HG02884 (cell line): ENCODE results near the gene PLK5.

Experiments
- ATAC-seq: cut with Tn5 transposase; IDR thresholded peaks from one replicate; pipeline ENCODE4 v1.9.1; 2021; ENCODE audit warnings: mild to moderate bottlenecking, moderate library complexity; ENCODE audit not compliant: unreplicated experiment

Gene PLK5

DNA sequence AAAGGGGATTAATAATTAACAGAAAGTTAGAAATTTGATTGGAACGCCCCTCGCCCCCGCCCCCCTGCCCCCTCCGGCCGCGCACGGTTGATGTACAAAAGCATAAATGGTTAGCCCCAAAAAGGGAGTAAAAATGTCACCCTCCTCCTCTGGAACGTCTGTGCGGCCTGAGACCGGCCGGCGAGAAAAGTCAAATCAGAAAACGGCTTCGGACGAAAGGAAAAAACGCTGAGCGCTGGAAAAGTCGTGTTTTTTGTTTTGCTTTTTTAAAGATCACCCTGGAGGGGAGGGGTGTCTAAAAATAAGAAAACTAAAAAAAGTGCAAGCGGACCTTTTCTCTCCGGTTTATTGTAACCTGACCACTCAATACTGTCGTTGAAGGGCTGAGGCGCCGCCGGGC, 31.1 kb downstream of the PLK5 start:
- no peak for ATAC-seq

DNA sequence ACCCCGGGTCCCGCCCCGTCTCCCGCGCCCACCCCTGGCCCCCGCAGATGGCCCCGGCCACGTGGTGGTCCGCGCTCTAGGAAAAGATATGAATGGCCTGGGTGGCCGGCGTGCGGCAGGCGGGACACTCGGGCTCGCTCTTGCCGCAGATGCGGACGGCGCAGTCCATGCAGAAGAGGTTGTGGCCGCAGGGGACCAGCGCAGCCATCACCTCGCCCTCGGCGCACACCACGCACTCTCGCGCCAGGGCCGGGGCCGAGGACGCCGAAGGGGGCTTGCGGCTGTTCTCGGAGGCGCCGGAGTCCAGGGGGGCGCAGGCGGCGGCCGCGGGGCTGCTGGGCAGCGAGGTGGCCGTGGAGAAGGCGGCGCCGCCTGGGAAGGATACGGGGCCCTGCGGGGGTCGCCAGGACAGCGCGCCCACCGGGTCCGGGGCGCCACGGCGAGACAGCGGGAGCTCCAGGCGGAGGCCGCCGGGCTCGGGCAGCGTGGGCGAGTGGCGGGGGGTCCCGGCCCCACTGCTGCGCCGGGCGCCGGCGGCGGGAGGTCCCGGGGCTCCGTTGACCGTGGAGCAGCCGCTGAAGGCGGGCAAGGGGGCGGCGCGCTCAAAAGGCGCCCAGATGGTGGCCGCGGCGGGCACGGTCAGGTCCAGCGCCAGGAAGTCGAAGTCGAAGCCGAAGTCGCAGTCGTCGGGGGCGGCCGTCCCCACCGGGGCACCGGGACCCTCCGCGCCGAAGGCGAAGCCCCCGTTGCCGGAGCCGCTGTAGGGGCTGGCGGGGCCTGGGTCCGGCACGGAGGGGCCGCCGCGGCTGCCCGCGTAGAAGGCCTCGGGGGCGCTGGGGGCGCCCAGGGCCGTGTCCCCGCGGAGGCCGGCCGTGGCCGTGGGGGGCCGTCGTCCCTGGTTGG, 31.9 kb downstream of the PLK5 start:
- ATAC-seq, result no peak

DNA sequence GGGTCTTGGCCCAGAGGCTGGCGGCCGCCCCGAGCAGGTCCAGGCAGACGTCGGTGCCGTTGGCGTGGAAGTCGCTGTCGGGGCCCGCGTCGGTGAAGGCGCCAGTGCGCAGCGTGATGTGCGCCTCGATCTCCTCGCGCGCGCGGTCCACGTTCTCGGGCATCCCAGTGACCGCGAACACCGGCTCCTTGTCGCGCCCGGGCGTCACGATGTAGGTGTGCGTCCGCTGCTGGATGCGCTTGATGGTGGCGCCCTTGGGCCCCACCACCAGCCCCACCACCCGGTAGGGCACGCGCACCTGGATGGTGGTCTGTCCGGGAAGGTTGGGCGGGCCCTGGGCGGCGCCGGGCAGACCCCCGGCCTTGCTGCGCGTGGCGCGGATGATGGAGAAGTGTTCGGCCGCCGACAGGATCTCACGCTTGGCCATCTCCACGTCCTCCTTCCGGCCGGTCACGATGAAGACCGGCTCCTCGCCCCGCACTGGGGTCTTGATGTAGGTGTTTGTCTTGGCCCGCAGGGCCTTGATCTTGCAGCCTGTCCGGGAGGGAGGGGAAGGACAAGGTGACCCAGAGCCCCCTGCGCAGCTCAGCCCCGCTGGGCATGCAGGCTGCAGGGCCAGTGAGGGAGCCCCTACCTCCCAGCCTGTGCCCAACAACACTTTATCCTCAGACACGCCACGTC, 32.7 kb downstream of the PLK5 start:
- ATAC-seq, result no peak

DNA sequence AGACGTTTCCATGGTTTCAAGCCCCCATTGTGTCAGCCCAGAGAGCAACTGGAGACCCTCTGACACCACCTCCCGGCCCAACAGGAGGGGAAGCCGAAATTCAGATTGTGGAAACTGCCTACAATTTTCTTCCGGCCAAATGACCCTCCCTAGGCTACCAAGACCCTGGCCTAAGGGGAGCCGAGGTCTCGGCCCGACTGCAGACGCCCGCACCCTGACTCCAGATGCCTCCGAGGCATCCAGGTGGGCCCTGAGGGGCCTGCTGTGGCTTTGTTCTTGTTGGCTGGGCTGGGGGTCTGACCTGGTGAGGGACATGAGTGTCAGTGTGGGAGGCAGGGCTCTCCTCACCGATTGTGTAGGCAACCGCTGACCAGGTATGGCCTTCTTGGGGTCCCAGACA, 34.7 kb downstream of the PLK5 start:
- no peak for ATAC-seq

DNA sequence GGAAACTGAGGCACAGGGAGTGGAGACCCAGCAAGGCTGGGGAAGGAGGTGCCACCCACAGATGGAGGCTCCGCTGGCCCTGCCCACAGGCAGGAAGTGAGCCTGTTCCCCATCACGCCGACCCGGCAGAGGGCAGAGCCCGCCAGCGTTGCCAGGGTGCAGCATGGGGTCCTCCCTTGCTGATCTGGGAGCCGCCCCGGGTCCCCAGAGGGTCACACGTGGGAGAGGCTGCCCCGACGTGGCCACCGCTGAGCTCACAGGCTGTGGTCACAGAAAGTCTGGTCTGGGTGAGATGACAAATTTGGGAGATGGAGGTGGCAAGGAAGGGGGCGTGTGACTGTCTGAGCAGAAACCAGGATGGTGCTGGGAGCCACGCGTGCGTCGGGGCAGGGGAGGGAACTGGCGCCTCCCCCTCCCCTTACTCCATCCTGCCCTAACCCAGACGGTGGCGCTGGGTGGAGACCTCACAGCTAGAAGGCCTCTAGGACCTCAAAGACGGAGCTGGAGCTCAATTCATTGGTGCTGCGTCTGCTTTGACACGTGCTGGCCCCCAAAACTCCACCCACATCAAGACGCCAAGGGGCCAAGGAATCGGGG, 36.5 kb downstream of the PLK5 start:
- no peak for ATAC-seq

DNA sequence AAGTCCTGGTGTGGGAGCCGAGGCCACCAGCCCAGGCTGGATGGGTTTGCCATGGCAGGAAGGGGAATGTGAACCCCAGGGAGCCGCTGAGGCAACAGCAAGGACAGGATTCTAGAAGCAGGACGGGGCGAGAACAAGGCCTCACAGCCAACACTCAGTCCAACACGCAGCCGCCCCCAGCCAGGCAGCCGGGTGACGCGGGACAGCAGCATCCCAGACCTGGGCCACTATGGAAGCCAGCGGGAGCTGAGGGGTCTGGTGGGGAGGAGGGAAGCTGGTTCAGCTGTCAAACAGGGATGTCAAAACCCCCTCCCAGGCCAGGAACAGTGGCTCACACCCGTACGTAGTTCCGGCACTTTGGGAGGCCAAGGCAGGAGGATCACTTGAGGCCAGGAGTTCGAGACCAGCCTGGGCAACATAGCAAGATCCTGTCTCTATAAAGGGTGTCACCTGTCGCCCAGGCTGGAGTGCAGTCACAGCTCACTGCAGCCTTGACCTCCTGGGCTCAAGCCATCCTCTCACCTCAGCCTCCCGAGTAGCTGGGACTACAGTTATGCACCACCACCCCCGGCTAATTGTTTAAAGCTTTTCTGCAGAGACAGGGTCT, 37.5 kb downstream of the PLK5 start:
- ATAC-seq, result no peak

DNA sequence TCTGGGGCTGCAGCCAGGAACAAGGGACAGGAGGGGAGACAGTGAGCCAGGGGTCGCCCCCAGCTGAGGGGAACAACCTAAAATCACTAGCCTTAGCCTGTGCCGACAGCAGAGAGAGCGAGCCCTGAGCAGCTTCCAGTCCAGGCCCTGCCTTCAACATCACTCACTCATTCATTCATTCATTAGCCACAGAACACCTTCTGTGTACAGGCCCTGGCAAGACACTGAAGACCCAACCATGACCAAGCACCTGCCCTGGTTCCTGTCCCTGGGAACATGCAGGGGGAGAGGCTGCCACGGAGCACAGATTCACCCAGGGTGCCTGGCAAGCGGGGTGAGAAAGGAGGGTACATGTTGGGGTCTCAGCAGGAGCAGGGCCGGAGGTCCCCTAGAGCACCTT, 39.4 kb downstream of the PLK5 start:
- no peak for ATAC-seq

DNA sequence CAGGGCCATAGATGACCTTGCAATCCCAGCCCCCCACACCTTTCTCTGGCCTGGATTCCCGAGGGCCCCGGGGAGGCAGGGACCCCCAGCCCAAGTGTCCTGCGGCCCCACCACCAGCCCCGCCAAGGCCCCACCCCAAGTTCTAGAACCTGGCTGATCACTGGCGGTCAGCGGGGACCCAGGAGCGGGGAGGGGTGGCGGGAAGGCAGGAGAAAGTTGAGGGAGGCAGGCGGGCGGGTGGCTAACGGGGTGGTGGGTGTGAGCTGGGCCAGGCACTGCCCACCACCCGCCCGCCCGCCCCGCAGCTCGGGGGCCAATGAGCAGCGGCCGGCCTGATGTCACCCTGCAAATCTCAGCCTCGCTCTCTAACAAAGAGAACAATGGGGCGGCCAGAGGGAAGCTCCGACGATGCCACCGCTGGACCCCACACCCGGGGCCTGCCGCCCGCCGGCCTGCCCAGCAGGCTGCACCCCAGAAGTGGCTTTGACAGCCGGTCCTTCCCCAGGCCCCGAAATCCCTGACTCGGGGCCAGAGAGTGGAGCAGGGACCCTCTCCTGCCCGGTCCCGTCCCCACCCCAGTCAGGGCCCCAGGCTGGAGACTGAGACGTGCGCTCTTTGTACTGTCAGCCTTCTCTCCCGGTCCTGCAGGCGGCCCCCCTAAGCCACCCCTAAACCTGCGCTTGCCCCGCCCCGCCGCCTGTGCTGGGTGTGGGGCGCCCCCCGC, 42.7 kb downstream of the PLK5 start:
- ATAC-seq, result no peak

DNA sequence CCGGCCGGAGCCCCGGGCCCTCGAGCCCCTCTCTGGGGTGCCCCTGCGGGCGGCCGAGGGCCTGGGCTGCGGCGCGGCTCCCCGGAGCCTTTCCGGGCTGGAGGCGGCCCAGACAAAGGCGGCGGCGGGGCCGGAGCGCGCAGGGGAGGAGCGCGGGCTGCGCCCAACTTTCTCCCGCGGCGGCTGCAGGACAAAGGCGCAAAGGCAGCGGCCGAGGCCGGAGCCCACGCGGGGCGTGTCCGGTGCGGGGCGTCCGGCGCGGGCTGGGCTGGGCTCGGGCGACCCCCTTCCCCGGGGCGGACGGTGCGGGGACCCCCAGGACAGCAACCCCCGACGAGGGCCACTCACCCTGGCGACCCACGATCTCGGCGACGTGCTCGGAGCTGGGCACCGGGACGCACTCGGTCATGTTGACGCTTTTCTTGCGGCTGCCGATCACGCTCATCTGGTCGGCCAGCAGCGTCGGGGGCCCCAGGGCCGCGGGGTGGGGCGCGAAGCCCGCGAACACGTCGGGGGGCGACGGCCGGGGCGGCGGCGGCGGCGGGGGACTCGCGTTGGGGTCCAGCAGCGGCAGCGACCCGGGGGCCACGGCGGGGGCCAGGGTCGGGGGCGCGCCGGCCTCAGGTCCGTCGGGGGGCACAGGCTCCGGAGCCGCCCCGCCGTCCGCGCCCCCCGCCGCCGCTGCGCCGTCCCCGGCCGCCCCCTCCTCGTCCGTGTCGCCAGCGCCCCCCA, 43.4 kb downstream of the PLK5 start:
- no peak for ATAC-seq

DNA sequence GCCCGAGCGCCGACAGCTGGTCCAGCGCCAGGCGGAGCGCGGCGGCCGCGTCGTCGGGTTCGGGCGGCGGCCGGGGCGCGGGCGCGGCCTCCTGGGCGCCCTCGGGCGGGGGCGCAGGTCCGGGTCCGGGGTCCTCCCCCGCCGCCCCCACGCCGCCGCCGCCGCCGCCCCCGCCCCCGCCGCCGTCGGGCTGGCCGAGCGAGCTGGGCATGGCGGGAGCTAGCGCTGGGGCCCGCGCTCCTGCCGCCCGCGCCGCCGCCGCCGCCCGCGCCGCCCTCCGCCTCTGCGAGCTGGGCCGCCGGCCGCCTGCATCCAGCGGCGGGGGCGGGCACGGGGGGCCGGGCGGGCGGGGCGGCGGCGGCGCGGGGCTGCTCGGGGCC, 44.0 kb downstream of the PLK5 start:
- no peak for ATAC-seq

DNA sequence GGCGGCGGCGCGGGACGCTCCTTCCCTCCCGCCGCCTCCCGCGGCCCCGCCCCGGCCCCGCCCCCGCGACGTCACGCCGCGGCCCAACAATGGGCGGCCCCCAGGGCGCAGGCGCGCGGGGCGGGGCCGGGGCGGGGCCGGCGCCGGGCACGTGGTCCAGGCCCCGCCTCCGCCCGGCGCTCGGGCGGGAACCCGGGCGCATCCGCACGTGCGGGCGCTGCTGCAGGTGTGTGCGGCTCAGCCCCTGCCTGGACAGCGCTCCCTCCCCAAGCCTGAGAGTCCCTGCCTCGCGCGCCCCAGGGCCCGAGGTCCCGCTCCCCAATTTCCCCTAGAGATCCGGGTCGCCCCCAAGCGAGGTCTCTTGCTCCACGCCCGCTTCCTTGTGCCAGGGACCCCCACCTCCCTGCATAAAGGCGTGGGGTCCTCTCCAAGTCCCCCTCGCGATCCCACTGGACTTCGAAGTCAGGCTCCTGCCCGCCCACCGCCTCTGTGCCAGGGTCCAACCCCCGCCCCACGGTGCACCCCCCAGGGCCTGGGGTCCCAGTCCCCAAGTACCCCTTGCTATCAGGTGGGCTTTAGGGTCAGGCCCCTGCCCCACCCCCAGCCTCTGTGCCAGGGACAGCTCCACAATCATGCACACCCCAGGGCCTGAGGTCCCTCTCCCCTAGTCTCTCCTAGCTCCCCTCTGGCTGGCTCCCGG, 44.6 kb downstream of the PLK5 start, which contains the start of gene MEX3D:
MEX3D (minus strand) TSS at position 6 of the 700 bp plus-strand sequence. CDS start 267 bp downstream, outside the sequence.
- ATAC-seq, result no peak

DNA sequence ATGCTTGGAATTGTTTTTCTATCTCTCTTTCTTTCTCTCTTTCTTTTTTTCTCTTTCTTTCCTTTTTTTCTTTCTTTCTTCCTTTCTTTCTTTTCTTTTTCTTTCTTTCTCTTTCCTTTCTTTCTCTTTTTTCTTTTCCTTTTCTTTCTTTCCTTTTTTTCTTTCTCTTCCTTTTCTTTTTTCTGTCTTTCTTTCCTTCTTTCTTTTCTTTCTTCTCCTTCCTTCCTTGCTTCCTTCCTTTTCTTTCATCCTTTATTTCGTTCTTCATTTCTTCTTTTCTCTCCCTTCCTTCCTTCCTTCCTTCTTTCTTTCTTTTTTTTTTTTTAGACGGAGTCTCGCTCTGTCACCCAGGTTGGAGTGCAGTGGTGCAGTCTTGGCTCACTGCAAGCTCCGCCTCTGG, 46.1 kb downstream of the PLK5 start:
- ATAC-seq, result no peak

DNA sequence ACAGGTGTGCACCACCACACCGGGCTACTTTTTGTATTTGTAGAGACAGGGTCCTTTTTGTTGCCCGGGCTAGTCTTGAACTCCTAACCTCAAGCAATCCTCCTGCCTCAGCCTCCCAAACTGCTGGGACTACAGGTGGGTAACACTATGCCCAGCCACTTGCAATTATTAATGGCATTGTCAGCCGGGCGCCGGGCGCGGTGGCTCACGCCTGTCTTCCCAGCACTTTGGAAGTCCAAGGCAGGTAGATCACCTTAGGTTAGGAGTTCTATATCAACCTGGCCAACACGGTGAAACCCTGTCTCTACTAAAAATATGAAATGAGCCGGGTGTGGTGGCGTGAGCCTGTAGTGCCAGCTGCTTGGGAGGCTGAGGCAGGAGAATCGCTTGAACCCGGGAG, 47.0 kb downstream of the PLK5 start:
- ATAC-seq, result no peak

DNA sequence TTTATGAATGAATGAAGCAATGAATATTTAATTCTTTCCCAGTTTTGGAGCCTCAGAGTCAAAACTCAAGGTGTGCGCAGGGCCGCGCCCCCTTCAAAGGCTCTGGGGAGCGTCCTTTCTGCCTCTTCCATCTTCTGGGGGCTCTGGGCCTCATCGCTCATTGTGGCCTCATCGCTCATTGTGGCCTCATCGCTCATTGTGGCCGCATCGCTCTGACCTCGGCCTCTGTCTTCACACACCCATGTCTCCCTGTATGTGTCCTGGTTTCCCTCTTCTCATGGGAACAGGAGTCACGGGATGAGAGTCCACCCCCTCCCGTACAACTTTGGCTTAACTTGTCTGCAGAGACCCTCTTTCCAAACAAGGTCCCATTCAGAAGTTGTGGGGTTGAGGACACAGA, 47.5 kb downstream of the PLK5 start:
- no peak for ATAC-seq

DNA sequence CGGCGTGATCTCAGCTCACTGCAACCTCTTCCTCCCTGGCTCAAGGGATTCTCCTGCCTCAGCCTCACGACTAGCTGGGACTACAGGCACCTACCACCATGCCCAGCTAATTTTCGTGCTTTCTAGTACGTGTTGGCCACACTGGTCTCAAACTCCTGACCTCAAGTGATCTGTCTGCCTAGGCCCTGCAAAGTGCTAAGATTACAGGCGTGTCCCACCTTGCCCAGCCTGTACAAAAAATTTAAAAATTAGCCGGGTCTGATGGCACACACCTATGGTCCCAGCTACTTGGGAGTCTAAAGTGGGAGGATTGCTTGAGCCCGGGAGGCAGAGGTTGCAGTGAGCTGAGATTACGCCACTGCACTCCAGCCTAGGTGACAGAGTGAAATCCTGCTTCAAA, 48.9 kb downstream of the PLK5 start:
- ATAC-seq, result no peak

DNA sequence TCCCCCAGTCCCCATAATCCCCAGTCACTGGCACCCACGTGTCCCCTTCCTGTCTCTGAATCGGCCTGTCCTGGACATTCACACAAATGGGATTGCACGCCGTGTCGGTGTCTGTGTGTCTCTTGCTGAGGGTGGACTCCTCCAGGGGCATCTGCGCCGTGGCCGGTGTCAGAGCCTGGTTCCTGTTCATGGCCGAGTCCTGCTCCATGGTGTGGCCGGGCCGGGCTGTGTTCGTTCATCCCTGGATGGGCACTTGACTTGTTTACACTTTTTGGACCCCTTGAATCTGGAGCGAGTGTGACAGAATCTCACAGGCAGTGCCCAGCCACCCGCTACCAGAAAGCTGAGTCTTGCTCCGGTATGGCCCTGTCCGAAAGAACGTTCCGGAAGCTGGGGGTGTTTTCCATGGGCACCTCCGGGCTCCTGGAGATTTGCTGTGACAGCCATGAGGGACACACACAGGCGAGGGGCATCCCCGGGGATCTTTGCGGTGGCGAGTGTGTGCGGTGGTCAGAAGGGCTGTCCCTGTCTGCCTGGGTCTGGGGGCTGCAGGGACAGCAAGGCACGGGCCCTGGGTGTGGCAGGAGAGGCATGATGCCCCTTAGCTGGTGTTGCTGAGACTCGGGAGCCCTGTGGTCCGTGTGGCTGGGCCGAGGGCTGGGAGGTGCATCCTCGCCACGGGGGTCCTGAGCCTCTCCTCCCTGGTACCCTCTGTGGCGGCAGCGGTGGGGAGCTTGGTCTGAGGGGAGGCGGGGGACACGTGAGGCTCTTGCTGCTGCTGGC, 50.7 kb downstream of the PLK5 start:
- no peak for ATAC-seq

DNA sequence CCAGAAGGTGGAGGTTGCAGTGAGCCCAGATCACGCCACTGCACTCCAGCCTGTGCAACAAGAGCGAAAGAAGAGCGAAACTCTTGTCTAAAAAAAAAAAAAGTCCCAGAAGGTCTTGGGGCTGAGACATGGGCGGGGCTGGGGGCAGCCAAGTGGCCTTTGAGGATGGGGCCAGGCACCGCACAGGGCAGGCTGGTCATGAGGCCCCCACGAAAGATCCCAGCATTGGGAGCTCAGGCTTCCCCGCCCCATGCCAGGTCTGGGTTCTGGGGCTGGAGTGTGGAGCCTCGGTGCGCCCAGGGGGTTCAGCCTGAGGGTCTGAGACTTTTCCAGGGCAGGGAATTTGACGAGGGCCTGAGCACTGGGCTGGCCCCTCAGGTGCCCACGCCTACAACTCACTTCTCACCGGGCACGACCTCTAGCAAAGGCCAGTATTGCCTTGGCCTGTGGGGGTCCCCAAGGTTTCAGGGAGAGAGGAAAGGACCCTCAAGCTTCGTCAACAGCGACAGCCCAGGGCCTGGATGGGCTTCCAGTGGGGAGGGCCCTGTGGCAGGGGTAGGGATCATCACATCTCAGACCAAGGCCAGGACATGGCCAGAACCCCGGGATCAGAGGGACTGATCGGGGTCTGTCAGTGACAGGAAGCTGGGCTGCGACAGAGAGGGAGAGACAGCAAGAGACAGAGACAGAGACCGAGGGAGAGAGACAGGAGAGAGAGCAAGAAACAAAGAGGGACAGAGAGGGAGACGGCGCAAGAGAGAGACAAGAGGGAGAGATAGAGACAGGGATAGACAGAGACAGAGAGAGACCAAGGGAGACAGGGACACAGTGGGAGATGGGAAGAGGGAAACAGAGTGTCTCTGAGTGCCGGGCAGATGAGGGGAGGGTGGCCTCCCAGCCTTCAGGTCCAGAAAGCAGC, 51.7 kb downstream of the PLK5 start:
- no peak for ATAC-seq
